ENCODE measurements around the gene HLA-DOB. TPM values are rescaled to one million over a fixed set of nuclear protein-coding genes. Genes with fewer than 3 reads are reported as not detected.
A peak's percentile ranks its signal among the peaks of the same experiment; 100 is the strongest.
"Not testable (repeated sequence)": the region's sequence is repeated elsewhere in the genome, so short reads cannot be mapped to it uniquely, and the experiment has no call there.

Gene HLA-DOB
- total and polyA plus RNA-seq, 5 experiments from 2014 or later = 0.43 to 5.6 (median 2.3) TPM; not detected in 1

DNA sequence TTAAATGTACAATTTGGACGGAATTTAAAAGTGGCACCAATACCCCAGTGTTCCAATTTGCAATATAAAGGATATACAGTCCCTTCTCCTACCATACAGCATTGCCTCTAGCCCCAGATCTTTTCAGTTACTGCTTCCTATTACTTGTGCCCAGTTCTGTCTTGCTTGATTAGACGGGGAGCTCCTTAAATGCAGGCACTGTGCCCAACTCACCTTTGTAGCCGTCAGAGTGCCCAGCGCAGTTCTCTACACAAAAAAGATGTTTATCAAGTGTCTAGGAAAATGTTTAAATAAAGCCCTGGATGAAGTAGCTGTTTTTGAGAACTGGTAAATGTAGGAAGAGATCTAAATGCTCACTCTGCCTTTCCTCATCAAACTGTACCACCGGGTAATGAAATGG, 14.1 kb upstream of the HLA-DOB start:
- no peak for DNase-seq
- H3K27me3 Mint-ChIP-seq = no peaks in the 10 kb centered on the region
- no peak for ATAC-seq
- POLR2A ChIA-PET = interaction anchor here (0.5 kb wide), 1 partner anchor 70 kb away, joined by 3 read pairs; no protein-coding TSS in a partner anchor
- H3K36me3 Mint-ChIP-seq = peaks cover 7 to 86% (median 25%) of the 10 kb centered on the region in 3 donors
- H3K9me3 Mint-ChIP-seq = no peaks in the 10 kb centered on the region
- peak overlapping the region in 8 of 10 donors; percentile 19 to 72 (median 33) for H3K27ac Mint-ChIP-seq
- H3K4me3 Mint-ChIP-seq = no peak overlapping the region
- H3K4me1 Mint-ChIP-seq = peaks cover 28 to 60% (median 42%) of the 10 kb centered on the region in 4 donors

DNA sequence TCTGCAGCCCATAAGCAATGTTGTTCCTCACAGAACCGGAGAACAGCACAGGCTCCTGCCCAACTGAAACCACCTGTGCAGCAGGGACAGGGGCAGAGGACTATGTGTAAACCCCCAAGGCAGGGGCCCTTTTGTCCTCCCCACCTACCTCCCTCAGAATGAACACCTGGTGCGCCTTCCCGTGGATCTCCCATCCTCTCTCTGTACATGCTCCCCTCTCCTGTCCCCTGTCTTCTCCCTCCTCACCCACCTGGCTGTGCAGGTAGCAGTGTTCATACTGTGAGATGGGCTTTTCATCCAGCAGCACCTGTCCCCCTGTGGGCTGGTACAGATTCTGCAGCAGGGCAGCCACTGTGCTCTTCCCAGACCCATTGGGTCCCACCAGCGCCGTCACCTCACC, 13.2 kb upstream of the HLA-DOB start:
- POLR2A ChIA-PET = no interaction called here
- Mint-ChIP-seq H3K4me1 (peaks cover 21 to 51% (median 33%) of the 10 kb centered on the region in 4 donors), H3K9me3 (no peaks in the 10 kb centered on the region), H3K27me3 (no peaks in the 10 kb centered on the region), H3K36me3 (peaks cover 7 to 77% (median 24%) of the 10 kb centered on the region in 3 donors), H3K4me3 (no peak overlapping the region), H3K27ac (peak overlapping the region in 8 of 10 donors; percentile 14 to 71 (median 46))
- DNase-seq = no peak
- no peak for ATAC-seq

DNA sequence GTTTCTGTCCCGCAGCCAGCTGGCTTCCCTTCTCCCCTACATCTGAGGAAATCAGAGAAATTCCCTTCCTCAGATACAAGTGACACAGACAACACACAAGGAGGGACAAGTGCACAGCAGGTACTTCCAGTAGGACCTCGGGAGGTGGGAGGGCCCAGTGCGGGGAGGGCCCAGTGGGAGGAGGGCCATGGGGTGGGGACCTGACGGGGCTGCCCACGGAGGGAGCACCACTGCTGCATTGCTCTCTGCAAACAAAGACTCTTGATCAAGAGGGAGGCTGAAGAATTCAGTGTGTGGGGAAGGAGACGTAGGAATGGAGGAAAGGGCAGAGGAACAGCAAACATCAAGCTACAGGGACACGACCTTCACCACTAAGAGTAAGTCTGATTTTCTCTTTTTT, 12.7 kb upstream of the HLA-DOB start:
- Mint-ChIP-seq H3K27me3 (no peaks in the 10 kb centered on the region), H3K4me3 (no peak overlapping the region), H3K36me3 (peaks cover 7 to 72% (median 20%) of the 10 kb centered on the region in 3 donors), H3K9me3 (no peaks in the 10 kb centered on the region), H3K27ac (peak overlapping the region in 8 of 10 donors; percentile 14 to 82 (median 52)), H3K4me1 (peaks cover 18 to 46% (median 28%) of the 10 kb centered on the region in 4 donors)
- ATAC-seq = no peak
- no peak for DNase-seq
- POLR2A ChIA-PET = no interaction called here

DNA sequence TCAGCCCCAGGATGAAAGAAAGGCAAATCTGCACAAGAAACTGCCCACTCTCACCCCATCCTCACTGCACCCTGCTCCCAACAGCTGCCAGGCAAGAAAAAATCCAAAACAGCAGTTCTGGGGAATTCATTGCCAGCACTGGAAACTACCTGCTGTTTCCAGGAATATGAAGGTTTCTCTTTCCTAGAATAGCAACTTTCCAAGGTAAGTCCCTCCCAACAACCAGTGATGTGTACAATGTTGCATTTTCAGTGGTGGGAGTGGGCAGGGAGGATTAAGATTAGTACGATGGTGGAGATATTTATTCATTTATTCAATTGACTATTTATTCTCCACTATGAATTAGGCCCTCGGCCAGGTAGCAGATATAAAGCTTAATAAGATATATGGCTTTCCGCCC, 10.2 kb upstream of the HLA-DOB start:
- POLR2A ChIA-PET = interaction anchor here (1.8 to 2.2 kb wide), 2 partner anchors 11 to 27 kb away, joined by 6 to 10 read pairs; partner anchors contain the start of genes PSMB9, TAP1 and TAP2
- Mint-ChIP-seq H3K27ac (peak overlapping the region in 6 of 10 donors; percentile 25 to 72 (median 40)), H3K36me3 (peaks cover 0 to 47% (median 13%) of the 10 kb centered on the region in 3 donors), H3K27me3 (no peaks in the 10 kb centered on the region), H3K4me1 (peaks cover 4 to 22% (median 12%) of the 10 kb centered on the region in 4 donors), H3K4me3 (no peak overlapping the region), H3K9me3 (no peaks in the 10 kb centered on the region)
- ATAC-seq = no peak
- no peak for DNase-seq

DNA sequence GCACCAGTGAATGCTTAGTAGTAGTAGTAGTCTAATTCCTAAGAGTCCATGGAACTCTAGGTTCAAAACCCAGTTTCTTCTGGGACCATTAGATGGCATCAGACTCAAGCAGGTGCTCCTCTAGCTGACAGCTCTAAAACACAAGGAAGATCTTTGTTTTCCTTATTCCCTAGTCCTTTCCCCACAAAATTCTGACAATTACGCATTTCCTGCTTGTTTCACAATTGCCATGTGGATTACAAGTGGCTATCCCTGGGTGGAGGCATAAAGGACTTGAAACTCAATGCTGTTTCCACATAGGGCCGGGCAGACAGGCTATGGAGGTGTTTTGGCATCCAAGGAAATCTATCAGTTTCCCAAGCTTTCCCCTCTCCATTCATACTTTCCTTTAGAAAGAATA, 9.2 kb upstream of the HLA-DOB start:
- Mint-ChIP-seq H3K36me3 (peaks cover 0 to 36% (median 7%) of the 10 kb centered on the region in 3 donors), H3K9me3 (no peaks in the 10 kb centered on the region), H3K27ac (peak overlapping the region in 3 of 10 donors; percentile 12 to 38 (median 36)), H3K4me1 (peaks cover 5 to 21% (median 8%) of the 10 kb centered on the region in 4 donors), H3K4me3 (no peak overlapping the region), H3K27me3 (no peaks in the 10 kb centered on the region)
- no peak for ATAC-seq
- no peak for DNase-seq
- POLR2A ChIA-PET = interaction anchor here (0.8 to 2.2 kb wide), 2 partner anchors 13 to 28 kb away, joined by 3 to 6 read pairs; partner anchors contain the start of genes PSMB9, TAP1 and TAP2

DNA sequence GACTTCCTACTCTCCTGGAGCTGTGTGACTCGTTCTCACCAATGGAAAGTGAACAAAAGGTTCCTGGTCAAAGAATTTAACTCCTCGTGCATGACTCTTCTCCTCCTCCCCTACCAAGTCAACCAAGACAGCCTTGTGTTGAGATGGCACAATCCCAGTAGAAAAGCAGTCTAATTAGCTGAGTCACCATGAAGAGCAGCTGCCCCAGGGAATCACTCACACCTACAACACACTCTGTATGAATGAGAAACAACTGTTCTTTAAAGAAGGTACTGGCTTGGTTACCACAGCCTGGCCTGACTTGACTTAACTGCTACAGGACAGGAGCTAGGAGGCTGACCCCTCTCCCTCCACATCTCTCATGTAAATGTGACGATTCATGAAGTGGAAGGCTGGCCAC, 2.9 kb upstream of the HLA-DOB start:
- Mint-ChIP-seq H3K4me3 (no peak overlapping the region), H3K9me3 (no peaks in the 10 kb centered on the region), H3K36me3 (peaks cover 0 to 4% (median 0%) of the 10 kb centered on the region in 3 donors), H3K27ac (no peak overlapping the region), H3K4me1 (peaks cover 0 to 45% (median 4%) of the 10 kb centered on the region in 4 donors), H3K27me3 (no peaks in the 10 kb centered on the region)
- DNase-seq (no peak), ATAC-seq (no peak)
- POLR2A ChIA-PET = interaction anchor here (1.3 kb wide), 1 partner anchor 24 kb away, joined by 4 read pairs; the partner anchor contains the start of gene PSMB8

DNA sequence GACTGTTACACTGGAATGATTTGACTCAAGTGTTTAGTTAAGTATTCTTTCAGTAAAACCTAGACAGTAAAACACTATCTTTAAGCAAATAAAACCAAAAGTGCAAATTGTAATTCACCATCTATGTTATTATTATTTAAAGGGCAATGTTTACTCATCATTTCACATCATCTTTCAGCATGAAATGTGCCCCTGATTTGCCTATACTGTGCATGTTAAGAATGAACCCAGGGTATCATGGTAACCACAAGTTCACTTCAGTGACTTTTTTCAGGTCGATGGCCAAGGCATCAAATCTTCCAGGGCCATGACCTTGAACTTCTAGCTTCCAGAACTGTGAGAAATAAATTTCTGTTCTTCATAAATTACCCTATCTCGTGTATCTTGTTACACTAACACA, 2.1 kb upstream of the HLA-DOB start:
- Mint-ChIP-seq H3K4me1 (peaks cover 0 to 53% (median 4%) of the 10 kb centered on the region in 4 donors), H3K27ac (no peak overlapping the region), H3K4me3 (no peak overlapping the region), H3K36me3 (peaks cover 0 to 9% (median 2%) of the 10 kb centered on the region in 3 donors), H3K27me3 (no peaks in the 10 kb centered on the region), H3K9me3 (no peaks in the 10 kb centered on the region)
- POLR2A ChIA-PET = interaction anchor here (1.3 kb wide), 1 partner anchor 25 kb away, joined by 4 read pairs; the partner anchor contains the start of gene PSMB8
- ATAC-seq (no peak), DNase-seq (no peak)

DNA sequence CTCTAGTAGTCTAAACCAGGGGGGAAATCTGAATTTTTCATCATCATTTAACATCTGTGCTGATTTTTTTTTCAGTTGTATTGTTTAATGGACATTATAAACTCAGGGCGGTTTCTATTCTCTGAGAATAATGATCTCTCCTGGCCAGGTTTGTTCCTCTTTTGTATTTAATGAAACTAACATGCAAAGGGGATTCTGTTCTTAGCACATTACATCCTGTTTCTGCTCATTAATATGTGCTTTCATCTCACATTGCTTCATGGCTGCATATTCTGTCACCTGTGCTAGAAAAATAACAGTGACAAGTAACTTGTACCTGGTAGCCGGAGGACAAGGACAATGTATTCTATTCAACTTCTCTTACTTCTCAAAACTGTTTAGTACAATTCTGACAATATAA, 806 bp downstream of the HLA-DOB start:
- peak in 1 of 2 donors; percentile 28 for ATAC-seq
- POLR2A ChIA-PET = no interaction called here
- H3K4me1 Mint-ChIP-seq = peaks cover 0 to 46% (median 2%) of the 10 kb centered on the region in 4 donors
- DNase-seq = no peak
- H3K36me3 Mint-ChIP-seq = peaks cover 0 to 14% (median 7%) of the 10 kb centered on the region in 3 donors
- H3K27me3 Mint-ChIP-seq = no peaks in the 10 kb centered on the region
- H3K27ac Mint-ChIP-seq = peak overlapping the region in 2 of 10 donors; percentile 61 to 77
- H3K9me3 Mint-ChIP-seq = no peaks in the 10 kb centered on the region
- peak overlapping the region in 2 of 10 donors; percentile 35 to 88 for H3K4me3 Mint-ChIP-seq

DNA sequence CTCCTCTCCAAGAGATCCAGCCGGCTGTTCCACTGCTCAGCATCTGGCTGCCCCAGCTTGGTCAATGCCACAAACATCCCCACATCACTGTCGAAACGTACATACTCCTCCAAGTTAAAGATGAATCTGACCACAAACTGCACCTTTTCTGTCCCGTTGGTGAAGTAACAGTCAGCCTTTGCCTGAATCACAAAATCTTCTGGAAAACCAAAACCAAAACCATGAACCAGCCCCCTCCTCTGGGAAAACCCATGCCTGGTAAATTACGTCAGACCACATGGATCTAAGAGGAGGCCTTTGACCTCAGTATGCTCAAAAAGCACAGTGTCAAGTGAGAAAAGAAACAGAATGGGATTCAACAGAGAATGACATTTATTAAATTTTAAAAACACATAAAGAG, 1.7 kb downstream of the HLA-DOB start:
- peak overlapping the region in 1 of 10 donors; percentile 88 for H3K4me3 Mint-ChIP-seq
- ATAC-seq = no peak
- peak overlapping the region in 2 of 10 donors; percentile 45 to 61 for H3K27ac Mint-ChIP-seq

DNA sequence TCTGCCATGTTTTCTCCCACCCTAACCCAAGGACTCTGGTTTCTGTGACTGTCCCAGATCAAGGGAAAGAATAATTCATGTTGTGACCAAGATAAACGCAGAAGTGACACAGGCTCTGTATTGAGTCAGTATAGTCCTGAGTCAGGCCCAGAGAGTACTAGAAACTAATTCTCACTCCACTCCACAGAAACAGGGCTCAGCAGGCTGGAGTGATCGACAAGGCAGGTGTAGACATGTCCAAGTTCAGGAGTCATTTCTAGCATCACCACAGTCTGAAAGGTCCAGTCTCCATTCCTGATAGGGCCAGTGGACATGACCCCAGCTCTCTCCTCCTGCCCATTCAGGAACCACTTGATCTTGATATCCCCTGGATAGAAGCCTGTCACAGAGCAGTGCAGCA, 2.7 kb downstream of the HLA-DOB start:
- POLR2A ChIA-PET = no interaction called here
- H3K27me3 Mint-ChIP-seq = no peaks in the 10 kb centered on the region

More for the DNA sequence above, 1.7 kb downstream of the HLA-DOB start:
- POLR2A ChIA-PET = no interaction called here
- no peak for DNase-seq
- H3K9me3 Mint-ChIP-seq = no peaks in the 10 kb centered on the region
- H3K36me3 Mint-ChIP-seq = peaks cover 0 to 14% (median 7%) of the 10 kb centered on the region in 3 donors
- H3K4me1 Mint-ChIP-seq = peaks cover 0 to 38% (median under 1%) of the 10 kb centered on the region in 4 donors
- no peaks in the 10 kb centered on the region for H3K27me3 Mint-ChIP-seq

DNA sequence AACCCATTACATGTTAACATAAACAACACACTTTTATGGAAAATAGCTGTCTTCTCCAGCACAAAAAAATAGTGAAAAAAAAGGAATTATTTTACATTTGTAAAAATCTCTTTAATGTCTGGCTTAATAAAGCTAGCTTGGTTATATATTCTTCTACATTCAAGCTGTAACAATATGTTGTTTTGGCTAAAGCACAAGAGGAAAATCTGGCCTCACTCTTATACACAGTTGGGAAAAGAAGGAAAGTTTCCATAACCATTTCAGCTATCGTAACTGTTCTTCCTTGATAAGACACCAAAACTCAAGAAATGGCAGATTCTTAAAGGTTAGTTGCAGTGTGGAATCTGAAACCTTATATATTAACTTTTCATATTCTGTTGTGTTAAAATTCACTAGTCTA, 7.6 kb downstream of the HLA-DOB start:
- H3K27me3 Mint-ChIP-seq = peaks cover 12 to 30% (median 23%) of the 10 kb centered on the region in 5 donors
- H3K27ac Mint-ChIP-seq = no peak overlapping the region
- peaks cover 0 to 8% (median 7%) of the 10 kb centered on the region in 3 donors for H3K36me3 Mint-ChIP-seq
- H3K4me1 Mint-ChIP-seq = peaks cover 0 to 8% (median 4%) of the 10 kb centered on the region in 4 donors
- peaks cover 0 to 2% (median 0%) of the 10 kb centered on the region in 9 donors for H3K9me3 Mint-ChIP-seq
- ATAC-seq = no peak
- no peak for DNase-seq
- POLR2A ChIA-PET = no interaction called here
- no peak overlapping the region for H3K4me3 Mint-ChIP-seq

More for the DNA sequence above, 2.7 kb downstream of the HLA-DOB start:
- peaks cover 0 to 14% (median 7%) of the 10 kb centered on the region in 3 donors for H3K36me3 Mint-ChIP-seq
- DNase-seq = no peak
- peaks cover 0 to 30% (median under 1%) of the 10 kb centered on the region in 4 donors for H3K4me1 Mint-ChIP-seq
- peak overlapping the region in 2 of 10 donors; percentile 29 to 61 for H3K27ac Mint-ChIP-seq
- no peak overlapping the region for H3K4me3 Mint-ChIP-seq
- no peak for ATAC-seq
- H3K9me3 Mint-ChIP-seq = no peaks in the 10 kb centered on the region

DNA sequence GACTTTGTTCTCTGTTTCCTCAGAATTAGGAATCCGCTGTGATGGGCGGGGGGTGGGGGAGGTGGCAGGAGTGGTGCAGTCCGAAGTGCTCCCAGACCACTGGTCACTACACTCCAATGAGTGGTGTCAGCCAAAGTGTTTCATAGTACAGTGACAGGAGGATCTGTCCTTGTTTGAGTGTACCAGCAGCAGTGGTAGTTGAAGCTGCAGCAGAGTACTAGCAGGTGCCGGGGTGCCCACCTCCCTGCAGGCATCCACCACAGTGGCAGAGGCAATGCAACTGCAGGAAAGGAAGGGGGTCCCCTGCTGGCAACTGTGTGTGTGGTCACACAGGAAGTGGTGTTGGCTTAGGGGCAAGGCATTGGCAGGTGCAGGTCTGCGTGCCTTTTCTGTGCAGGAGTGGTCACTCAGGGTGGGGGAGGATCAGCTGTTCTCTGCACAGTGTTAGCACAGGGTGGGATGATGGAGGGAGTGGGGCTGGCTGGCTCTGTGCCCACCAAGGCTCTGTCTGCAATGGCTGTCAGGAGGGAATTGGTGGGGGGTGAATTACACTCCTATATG, 9.7 kb downstream of the HLA-DOB start:
- DNase-seq = peak in 1 of 10 donors; percentile 16
- no peak overlapping the region for H3K4me3 Mint-ChIP-seq
- peaks cover 0 to 1% (median 0%) of the 10 kb centered on the region in 3 donors for H3K36me3 Mint-ChIP-seq
- peak in 1 of 2 donors; percentile 33 for ATAC-seq
- peaks cover 0 to 8% (median 4%) of the 10 kb centered on the region in 4 donors for H3K4me1 Mint-ChIP-seq
- peaks cover 0 to 2% (median 0%) of the 10 kb centered on the region in 9 donors for H3K9me3 Mint-ChIP-seq
- peaks cover 19 to 49% (median 42%) of the 10 kb centered on the region in 5 donors for H3K27me3 Mint-ChIP-seq
- H3K27ac Mint-ChIP-seq = peak overlapping the region in 1 of 10 donors; percentile 9
- POLR2A ChIA-PET = no interaction called here

DNA sequence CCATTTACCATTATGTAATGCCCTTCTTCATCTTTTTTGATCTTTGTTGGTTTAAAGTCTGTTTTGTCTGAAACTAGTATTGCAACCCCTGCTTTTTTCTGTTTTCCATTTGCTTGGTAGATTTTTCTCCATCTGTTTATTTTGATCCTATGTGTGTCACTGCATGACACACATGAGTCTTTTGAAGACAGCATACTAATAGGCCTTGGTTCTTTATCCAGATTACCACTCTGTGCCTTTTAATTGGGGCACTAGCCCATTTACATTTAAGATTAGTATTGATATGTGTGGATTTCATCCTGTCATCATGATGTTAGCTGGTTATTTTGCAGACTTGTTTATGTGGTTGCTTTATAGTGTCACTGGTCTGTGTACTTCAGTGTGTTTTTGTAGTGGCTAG, 11.4 kb downstream of the HLA-DOB start:
- Mint-ChIP-seq H3K27ac (peak overlapping the region in 1 of 10 donors; percentile 84), H3K27me3 (peaks cover 24 to 62% (median 46%) of the 10 kb centered on the region in 5 donors)
- DNase-seq, H3K4me1 Mint-ChIP-seq, ATAC-seq, POLR2A ChIA-PET, H3K36me3 Mint-ChIP-seq, H3K9me3 Mint-ChIP-seq, H3K4me3 Mint-ChIP-seq: not testable (repeated sequence)

All from naive thymus-derived CD8-positive, alpha-beta T cell (primary cell).